Measurements from ENCODE around the gene RPL9.
A peak's percentile ranks its signal among the peaks of the same experiment; 100 is the strongest.
"Not testable (repeated sequence)": the region's sequence is repeated elsewhere in the genome, so short reads cannot be mapped to it uniquely, and the experiment has no call there.

RPL9 gene

GRCh38 chr4:39464886-39465501 is 6.3 kb upstream of the RPL9 start:
- no peak for DNase-seq

GRCh38 chr4:39458161-39458504 is 589 bp downstream of the RPL9 start:
- DNase-seq = not testable (repeated sequence)

- DNase-seq = no peak
Measured at GRCh38 chr4:39456946-39457763, 1.6 kb downstream of the RPL9 start.

- no peak for DNase-seq
Measured at GRCh38 chr4:39455486-39455885, 3.2 kb downstream of the RPL9 start.

GRCh38 chr4:39453738-39454137 is 5.0 kb downstream of the RPL9 start:
- no peak for DNase-seq

GRCh38 chr4:39452860-39453587 is 5.7 kb downstream of the RPL9 start:
- no peak for DNase-seq

GRCh38 chr4:39452153-39452859 is 6.4 kb downstream of the RPL9 start:
- no peak for DNase-seq

GRCh38 chr4:39451423-39452023 is 7.2 kb downstream of the RPL9 start:
- DNase-seq = no peak

GRCh38 chr4:39450618-39451017 is 8.1 kb downstream of the RPL9 start:
- no peak for DNase-seq

GRCh38 chr4:39446842-39447573 is 11.7 kb downstream of the RPL9 start:
- peak; percentile 60 for DNase-seq

GRCh38 chr4:39446483-39446841 is 12.3 kb downstream of the RPL9 start:
- no peak for DNase-seq

GRCh38 chr4:39442998-39443397 is 15.7 kb downstream of the RPL9 start:
- DNase-seq = no peak

GRCh38 chr4:39441593-39441992 is 17.1 kb downstream of the RPL9 start:
- no peak for DNase-seq

- DNase-seq = no peak
Measured at GRCh38 chr4:39435659-39436563, 22.8 kb downstream of the RPL9 start.

- DNase-seq = no peak
Measured at GRCh38 chr4:39433878-39434492, 24.7 kb downstream of the RPL9 start.

- no peak for DNase-seq
Measured at GRCh38 chr4:39429476-39430334, 29.0 kb downstream of the RPL9 start.

- no peak for DNase-seq
Measured at GRCh38 chr4:39427520-39428114, 31.1 kb downstream of the RPL9 start.

- DNase-seq = no peak
Measured at GRCh38 chr4:39426728-39427127, 32.0 kb downstream of the RPL9 start.

- not testable (repeated sequence) for DNase-seq
Measured at GRCh38 chr4:39425297-39425696, 33.4 kb downstream of the RPL9 start.

Measured in activated T-cell treated with anti-CD3 and anti-CD28 coated beads, Interleukin-2, amount 50 U/mL, for 1 hour (primary cell).